Fibroblast of lung (primary cell): ENCODE data around the gene F11. TPM values are rescaled to one million over a fixed set of nuclear protein-coding genes. Genes with fewer than 3 reads are reported as not detected.

ENCODE experiments used
- DNase-seq, 2 donors: peaks; one replicate each; pipeline versions ENCODE4 v3.0.0 to v3.0.0-alpha.2; 2010; ENCODE audit warnings: low read depth in 2 of 2
- H2AFZ ChIP-seq: 2 replicates; pipeline ENCODE4 v1.5.1; 2012; ENCODE audit warnings: low read length, control low read depth, inconsistent platforms
- H3K27ac ChIP-seq: 2 replicates; pipeline ENCODE4 v1.5.1; 2011; ENCODE audit warnings: low read length, control low read depth; ENCODE audit not compliant: insufficient read depth
- H3K27me3 ChIP-seq: 2 replicates; pipeline ENCODE4 v1.5.1; 2011; ENCODE audit warnings: mild to moderate bottlenecking, low read length; ENCODE audit not compliant: control insufficient read depth, insufficient read depth
- H3K36me3 ChIP-seq: 2 replicates; pipeline ENCODE4 v1.5.1; 2011; ENCODE audit warnings: low read length; ENCODE audit not compliant: control insufficient read depth, insufficient read depth
- H3K4me1 ChIP-seq: 2 replicates; pipeline ENCODE4 v1.5.1; 2011; ENCODE audit warnings: low read length; ENCODE audit not compliant: control insufficient read depth, insufficient read depth; ENCODE audit errors: extremely low read depth
- H3K4me2 ChIP-seq: 2 replicates; pipeline ENCODE4 v1.5.1; 2011; ENCODE audit warnings: low read length, control low read depth; ENCODE audit not compliant: insufficient read depth; ENCODE audit errors: extremely low read depth
- H3K4me3 ChIP-seq, 4 experiments: fragments of 200-600 bp in 1 of 4; sonication (generic) in 1 of 4; replicated peaks in 1 of 4; 2 replicates each; pipeline ENCODE4 v1.5.1; 2011 to 2016; ENCODE audit warnings: low read length in 4 of 4, low read depth in 3 of 4, mild to moderate bottlenecking in 3 of 4, control low read depth in 2 of 4, inconsistent platforms in 1 of 4, mixed read lengths in 1 of 4; ENCODE audit not compliant: insufficient read depth in 1 of 4; ENCODE audit errors: control extremely low read depth in 1 of 4
- H3K79me2 ChIP-seq: 2 replicates; pipeline ENCODE4 v1.5.1; 2012; ENCODE audit warnings: mild to moderate bottlenecking, low read length, inconsistent platforms; ENCODE audit not compliant: control insufficient read depth, insufficient read depth
- H3K9ac ChIP-seq: 2 replicates; pipeline ENCODE4 v1.5.1; 2011; ENCODE audit warnings: mild to moderate bottlenecking, low read length, control low read depth; ENCODE audit not compliant: insufficient read depth
- H3K9me3 ChIP-seq: 2 replicates; pipeline ENCODE4 v1.5.1; 2012; ENCODE audit warnings: low read depth, low read length; ENCODE audit not compliant: control insufficient read depth, insufficient read depth
- H4K20me1 ChIP-seq: 2 replicates; pipeline ENCODE4 v1.5.1; 2011; ENCODE audit warnings: low read length; ENCODE audit not compliant: control insufficient read depth, insufficient read depth; ENCODE audit errors: extremely low read depth
- CTCF ChIP-seq, 2 donors: IDR thresholded peaks in 1 of 2; conservative IDR thresholded peaks in 1 of 2; 1 replicate in 1 of 2; 2 replicates in 1 of 2; pipeline ENCODE4 v1.5.1; 2011 to 2012; ENCODE audit warnings: low read length in 2 of 2, control low read depth in 1 of 2, inconsistent platforms in 1 of 2, low read depth in 1 of 2, mild to moderate bottlenecking in 1 of 2
- EZH2 ChIP-seq: IDR thresholded peaks from 2 replicates; pipeline ENCODE4 v1.5.1; 2012; ENCODE audit warnings: low read length, control low read depth, mild to moderate bottlenecking; ENCODE audit errors: missing control alignments
- polyA plus RNA-seq, 2 donors: library from polyadenylated mRNA; depleted of rRNA in 1 of 2; stranded (reverse) in 1 of 2; unstranded in 1 of 2; fragments of >200 nt; gene quantifications; 2 replicates each; pipeline ENCODE4 v1.2.1, GENCODE V29; 2011 to 2012; ENCODE audit warnings: missing spikeins in 1 of 2
- total RNA-seq: library from RNA; depleted of rRNA; stranded (reverse); fragments of >200 nt; gene quantifications from 2 replicates; pipeline ENCODE4 v1.2.1, GENCODE V29; 2014

The F11 gene
- total and polyA plus RNA-seq, 2 donors (not counting 1 experiment from before 2014, with no cell fraction given): not detected

- Histone ChIP-seq H3K36me3 (no peaks in the 10 kb centered on the region), H3K4me1 (no peaks in the 10 kb centered on the region), H3K79me2 (no peaks in the 10 kb centered on the region), H3K4me3 (no peak overlapping the region), H3K9ac (no peak overlapping the region), H4K20me1 (no peaks in the 10 kb centered on the region), H3K27ac (no peak overlapping the region), H3K9me3 (no peaks in the 10 kb centered on the region), H3K4me2 (no peak overlapping the region), H3K27me3 (no peaks in the 10 kb centered on the region), H2AFZ (no peak overlapping the region)
- TF ChIP-seq CTCF (conservative IDR thresholded peaks at IDR 0.05 in 1 of 2, IDR thresholded peaks at IDR 0.05 in 1 of 2; ENCODE audit: low read depth in 1 of 2, low read length in 2 of 2): no peak
- TF ChIP-seq EZH2: no peak
- no peak for DNase-seq
Observed at GRCh38 chr4:186248643-186249042, 17.3 kb upstream of the F11 start.

- Histone ChIP-seq H4K20me1 (no peaks in the 10 kb centered on the region), H3K36me3 (no peaks in the 10 kb centered on the region), H3K4me2 (peak overlapping the region; percentile 17), H2AFZ (no peak overlapping the region), H3K9me3 (no peaks in the 10 kb centered on the region), H3K27ac (no peak overlapping the region), H3K4me1 (no peaks in the 10 kb centered on the region), H3K27me3 (no peaks in the 10 kb centered on the region), H3K79me2 (no peaks in the 10 kb centered on the region), H3K4me3 (no peak overlapping the region), H3K9ac (no peak overlapping the region)
- DNase-seq: peak; percentile 35 to 80
- TF ChIP-seq CTCF (conservative IDR thresholded peaks at IDR 0.05 in 1 of 2, IDR thresholded peaks at IDR 0.05 in 1 of 2; ENCODE audit: low read depth in 1 of 2, low read length in 2 of 2) (no peak), EZH2 (no peak)
Observed at GRCh38 chr4:186249785-186250754, 15.9 kb upstream of the F11 start.

GRCh38 chr4:186250760-186251159 is 15.2 kb upstream of the F11 start:
- no peaks in the 10 kb centered on the region for H3K79me2 ChIP-seq
- no peak overlapping the region for H2AFZ ChIP-seq
- H3K4me2 ChIP-seq: no peak overlapping the region
- no peaks in the 10 kb centered on the region for H3K27me3 ChIP-seq
- H3K9me3 ChIP-seq: no peaks in the 10 kb centered on the region
- no peak overlapping the region for H3K27ac ChIP-seq
- H3K9ac ChIP-seq: no peak overlapping the region
- no peaks in the 10 kb centered on the region for H4K20me1 ChIP-seq
- no peaks in the 10 kb centered on the region for H3K4me1 ChIP-seq
- TF ChIP-seq EZH2 (no peak), CTCF (conservative IDR thresholded peaks at IDR 0.05 in 1 of 2, IDR thresholded peaks at IDR 0.05 in 1 of 2; ENCODE audit: low read depth in 1 of 2, low read length in 2 of 2) (no peak)
- no peak overlapping the region for H3K4me3 ChIP-seq
- no peak for DNase-seq
- no peaks in the 10 kb centered on the region for H3K36me3 ChIP-seq
